Stomach (tissue), 4 donors: ENCODE data around the gene C1orf21.

ENCODE experiments used
- EP300 ChIP-seq: sonication (generic); formaldehyde crosslinking; IDR thresholded peaks from one replicate; pipeline ENCODE4 v1.6.1; 2017; ENCODE audit warnings: antibody characterized with exemption
- POLR2A ChIP-seq, 4 donors: fragments of 450-650 bp; IDR thresholded peaks; one replicate each; pipeline ENCODE4 v1.6.1; 2016; ENCODE audit warnings: antibody characterized with exemption in 4 of 4, control low read depth in 2 of 4, mild to moderate bottlenecking in 1 of 4, moderate library complexity in 1 of 4
- POLR2AphosphoS5 ChIP-seq, 3 donors: sonication (generic); formaldehyde crosslinking; IDR thresholded peaks; one replicate each; pipeline ENCODE4 v1.6.1; 2016; ENCODE audit warnings: antibody characterized with exemption in 3 of 3
- TF ChIP-seq, protein P1 (sequence below), 7 experiments: fragments of 450-650 bp in 4 of 7; fragments of 200-600 bp in 3 of 7; sonication (generic) in 3 of 7; IDR thresholded peaks; one replicate each; pipeline ENCODE4 v1.5.1; 2016 to 2019; ENCODE audit warnings: antibody characterized with exemption in 7 of 7, control low read depth in 2 of 7, mild to moderate bottlenecking in 1 of 7

- TF ChIP-seq, protein P1, sequence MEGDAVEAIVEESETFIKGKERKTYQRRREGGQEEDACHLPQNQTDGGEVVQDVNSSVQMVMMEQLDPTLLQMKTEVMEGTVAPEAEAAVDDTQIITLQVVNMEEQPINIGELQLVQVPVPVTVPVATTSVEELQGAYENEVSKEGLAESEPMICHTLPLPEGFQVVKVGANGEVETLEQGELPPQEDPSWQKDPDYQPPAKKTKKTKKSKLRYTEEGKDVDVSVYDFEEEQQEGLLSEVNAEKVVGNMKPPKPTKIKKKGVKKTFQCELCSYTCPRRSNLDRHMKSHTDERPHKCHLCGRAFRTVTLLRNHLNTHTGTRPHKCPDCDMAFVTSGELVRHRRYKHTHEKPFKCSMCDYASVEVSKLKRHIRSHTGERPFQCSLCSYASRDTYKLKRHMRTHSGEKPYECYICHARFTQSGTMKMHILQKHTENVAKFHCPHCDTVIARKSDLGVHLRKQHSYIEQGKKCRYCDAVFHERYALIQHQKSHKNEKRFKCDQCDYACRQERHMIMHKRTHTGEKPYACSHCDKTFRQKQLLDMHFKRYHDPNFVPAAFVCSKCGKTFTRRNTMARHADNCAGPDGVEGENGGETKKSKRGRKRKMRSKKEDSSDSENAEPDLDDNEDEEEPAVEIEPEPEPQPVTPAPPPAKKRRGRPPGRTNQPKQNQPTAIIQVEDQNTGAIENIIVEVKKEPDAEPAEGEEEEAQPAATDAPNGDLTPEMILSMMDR (IDR thresholded peaks at IDR 0.05) = no peak
- no peak for TF ChIP-seq EP300
- TF ChIP-seq POLR2A (IDR thresholded peaks at IDR 0.05) = no peak
- TF ChIP-seq POLR2AphosphoS5 (IDR thresholded peaks at IDR 0.05) = no peak
These were observed 268.4 kb downstream of the C1orf21 start for GRCh38 chr1:184655185-184655584.
